NCI-H2196 (cell line): Measurements from ENCODE around the gene REXO4.
"Not testable (repeated sequence)": the region's sequence is repeated elsewhere in the genome, so short reads cannot be mapped to it uniquely, and the experiment has no call there.

Source experiments
- DNase-seq: peaks from one replicate; lab custom pipeline; 2025; ENCODE audit not compliant: unreplicated experiment; lab: John Stamatoyannopoulos, UW

Gene REXO4

DNA sequence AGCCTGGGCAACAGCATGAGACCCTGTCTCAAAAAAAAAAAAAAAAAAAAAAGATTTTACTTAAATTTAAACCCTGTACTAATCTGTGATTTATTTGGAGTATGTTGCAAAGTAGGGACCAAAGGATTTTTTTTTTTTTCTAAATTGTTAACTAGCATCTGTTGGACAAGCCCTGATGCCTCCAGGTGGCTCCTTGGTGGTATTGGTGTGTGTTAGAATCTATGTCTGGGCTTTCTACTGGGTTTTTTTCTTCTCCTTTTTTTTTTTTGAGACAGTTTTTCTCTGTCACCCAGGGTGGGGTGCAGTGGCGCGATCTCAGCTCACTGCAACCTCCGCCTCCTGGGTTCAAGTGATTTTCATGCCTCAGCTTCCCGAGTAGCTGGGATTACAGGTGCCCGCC, 34.1 kb upstream of the REXO4 start:
- not testable (repeated sequence) for DNase-seq

DNA sequence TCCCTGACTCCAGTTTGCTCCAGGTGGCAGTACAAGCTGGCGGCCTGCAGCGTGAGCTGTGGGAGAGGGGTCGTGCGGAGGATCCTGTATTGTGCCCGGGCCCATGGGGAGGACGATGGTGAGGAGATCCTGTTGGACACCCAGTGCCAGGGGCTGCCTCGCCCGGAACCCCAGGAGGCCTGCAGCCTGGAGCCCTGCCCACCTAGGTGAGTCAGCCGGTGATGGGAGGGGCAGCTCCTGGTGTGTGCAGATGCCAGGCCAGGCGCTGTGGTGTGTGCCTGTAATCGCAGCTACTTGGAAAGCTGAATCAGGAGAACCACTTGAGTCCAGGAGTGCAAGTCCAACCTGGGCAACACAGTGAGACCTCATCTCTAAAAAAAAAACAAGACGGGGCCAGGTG, 31.9 kb upstream of the REXO4 start:
- DNase-seq: peak; percentile 73

DNA sequence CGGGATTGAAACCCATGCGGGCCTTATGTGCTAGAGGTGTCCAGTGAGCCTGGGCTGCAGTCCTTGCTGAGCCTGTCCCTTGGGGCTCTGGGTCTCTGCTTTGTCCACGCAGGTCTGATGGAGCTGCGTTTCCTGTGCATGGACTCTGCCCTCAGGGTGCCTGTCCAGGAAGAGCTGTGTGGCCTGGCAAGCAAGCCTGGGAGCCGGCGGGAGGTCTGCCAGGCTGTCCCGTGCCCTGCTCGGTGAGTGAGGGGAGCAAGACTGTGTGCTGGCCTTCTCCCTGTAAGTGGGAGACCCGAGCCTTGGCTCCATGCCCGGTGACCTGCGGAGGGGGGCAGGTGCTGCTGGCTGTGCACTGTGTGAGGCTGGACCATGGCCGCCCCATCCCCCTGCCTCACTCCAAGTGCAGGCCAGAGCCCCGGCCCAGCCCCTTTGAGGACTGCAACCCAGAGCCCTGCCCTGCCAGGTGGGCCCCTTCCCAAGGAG, 30.7 kb upstream of the REXO4 start:
- DNase-seq: no peak

DNA sequence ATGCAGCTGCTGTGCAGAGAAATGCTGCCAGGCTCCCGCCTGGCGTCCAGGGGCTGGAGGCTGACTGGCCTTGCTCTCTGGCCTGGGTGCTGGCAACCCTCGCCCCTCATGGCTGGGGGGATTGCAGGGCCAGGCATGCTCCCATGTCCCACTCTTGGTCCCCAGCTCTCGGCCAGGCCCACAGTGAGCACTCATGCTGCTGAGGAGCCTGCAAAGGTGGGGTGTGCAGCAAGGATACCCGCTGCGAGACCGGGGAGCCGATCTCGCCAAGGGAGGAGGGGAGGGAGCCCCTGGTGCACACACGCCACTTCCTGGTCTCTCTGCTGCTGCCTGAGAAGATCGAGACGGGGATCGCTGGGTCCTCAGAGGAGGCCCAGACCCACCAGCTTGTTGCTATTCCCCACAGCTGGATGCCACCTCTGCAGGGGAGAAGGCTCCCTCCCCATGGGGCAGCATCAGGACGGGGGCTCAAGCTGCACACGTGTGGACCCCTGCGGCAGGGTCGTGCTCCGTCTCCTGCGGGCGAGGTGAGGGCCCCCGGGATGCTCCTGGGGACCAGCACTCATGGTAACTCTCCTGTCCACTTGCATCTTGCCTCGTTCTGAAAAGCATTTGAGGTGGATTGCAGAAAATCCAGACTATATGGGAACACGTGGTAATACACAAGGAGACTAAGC, 27.6 kb upstream of the REXO4 start:
- DNase-seq: no peak

DNA sequence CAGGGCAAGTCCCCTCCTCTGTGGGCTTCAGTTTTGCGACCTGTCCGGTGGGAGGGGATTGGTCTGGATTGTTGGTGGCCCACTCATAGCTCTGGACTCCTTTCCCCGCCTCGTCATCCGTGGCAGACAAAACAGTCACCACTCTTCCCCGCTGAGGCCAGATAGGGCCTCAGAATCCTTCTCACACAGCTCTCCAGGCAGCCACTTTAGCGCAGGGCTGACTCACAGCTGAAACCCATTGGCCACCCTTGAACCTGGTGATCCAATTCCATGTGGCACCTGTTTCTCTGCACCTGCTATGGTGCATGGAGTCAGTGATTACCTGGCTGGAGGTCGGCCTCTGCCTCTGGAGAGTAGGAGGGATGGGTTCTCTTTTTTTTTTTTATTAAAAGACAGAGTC, 26.2 kb upstream of the REXO4 start:
- DNase-seq: peak; percentile 61

DNA sequence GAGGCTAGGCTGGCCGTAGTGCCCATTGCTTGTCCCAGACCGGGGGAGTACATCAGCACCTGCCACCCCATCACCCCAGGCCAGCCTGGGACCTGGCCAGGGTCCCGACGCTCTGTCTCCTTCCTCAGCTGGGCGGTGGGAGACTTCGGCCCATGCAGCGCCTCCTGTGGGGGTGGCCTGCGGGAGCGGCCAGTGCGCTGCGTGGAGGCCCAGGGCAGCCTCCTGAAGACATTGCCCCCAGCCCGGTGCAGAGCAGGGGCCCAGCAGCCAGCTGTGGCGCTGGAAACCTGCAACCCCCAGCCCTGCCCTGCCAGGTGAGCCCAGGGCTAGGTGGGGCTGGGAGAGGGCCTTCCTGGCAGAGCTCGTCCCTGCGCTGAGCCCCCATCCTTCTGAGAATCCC, 25.4 kb upstream of the REXO4 start:
- DNase-seq: no peak

DNA sequence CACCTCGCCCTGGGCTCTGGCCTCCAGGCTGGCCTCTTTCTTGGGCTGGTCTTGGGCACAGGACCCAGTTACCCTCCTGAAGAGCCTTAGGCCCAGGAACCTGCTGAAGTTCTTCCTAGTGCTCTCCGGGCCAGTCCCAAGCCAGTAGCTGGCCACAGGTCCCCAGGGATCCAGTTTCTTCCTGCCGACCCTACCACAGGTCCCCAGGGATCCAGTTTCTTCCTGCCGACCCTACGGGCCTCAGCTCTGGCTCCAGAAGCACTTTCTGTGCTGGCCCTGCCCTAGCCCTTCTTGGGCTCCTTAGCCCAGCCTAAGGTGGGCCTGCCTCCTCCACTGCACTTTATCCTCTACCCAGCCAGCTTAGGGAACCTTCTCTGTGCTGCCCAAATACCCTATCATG, 23.8 kb upstream of the REXO4 start:
- no peak for DNase-seq

DNA sequence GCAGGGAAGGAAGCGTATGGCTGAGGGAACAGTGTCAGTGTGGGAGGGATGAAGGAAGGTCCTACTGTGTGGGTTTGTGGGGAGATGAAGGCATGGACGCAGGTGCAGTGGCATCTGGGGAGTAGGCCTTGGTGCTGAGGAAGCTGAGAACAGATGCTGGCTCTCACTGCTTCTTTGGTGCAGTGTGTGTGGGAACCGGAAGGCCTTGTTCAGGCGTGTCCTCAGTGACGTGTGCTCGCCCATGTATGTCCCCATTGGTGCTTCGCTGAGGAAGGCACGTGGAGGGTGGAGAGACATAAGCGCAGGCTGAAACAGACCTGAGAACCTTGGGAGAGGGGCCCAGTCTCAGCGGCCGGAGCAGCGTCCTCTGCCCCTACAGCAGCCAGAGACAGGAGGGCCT, 23.1 kb upstream of the REXO4 start:
- DNase-seq: no peak

DNA sequence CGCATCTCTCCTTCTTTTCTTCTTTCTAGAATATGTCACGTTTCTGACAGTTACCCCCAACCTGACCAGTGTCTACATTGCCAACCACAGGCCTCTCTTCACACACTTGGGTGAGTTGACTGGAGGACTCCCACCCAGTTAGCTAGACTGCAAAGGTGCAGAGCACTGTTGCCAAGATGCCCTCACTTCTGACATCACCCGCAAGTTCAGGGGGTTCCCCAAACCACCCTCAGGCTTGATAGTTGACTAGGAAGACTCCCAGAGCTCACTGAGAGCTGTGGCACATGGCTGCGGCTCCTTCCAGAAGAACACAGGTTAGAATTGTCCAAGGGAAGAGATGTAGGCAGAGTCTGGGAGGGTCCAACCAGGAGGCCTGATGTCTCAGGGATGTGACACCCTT, 21.5 kb upstream of the REXO4 start:
- DNase-seq: no peak

DNA sequence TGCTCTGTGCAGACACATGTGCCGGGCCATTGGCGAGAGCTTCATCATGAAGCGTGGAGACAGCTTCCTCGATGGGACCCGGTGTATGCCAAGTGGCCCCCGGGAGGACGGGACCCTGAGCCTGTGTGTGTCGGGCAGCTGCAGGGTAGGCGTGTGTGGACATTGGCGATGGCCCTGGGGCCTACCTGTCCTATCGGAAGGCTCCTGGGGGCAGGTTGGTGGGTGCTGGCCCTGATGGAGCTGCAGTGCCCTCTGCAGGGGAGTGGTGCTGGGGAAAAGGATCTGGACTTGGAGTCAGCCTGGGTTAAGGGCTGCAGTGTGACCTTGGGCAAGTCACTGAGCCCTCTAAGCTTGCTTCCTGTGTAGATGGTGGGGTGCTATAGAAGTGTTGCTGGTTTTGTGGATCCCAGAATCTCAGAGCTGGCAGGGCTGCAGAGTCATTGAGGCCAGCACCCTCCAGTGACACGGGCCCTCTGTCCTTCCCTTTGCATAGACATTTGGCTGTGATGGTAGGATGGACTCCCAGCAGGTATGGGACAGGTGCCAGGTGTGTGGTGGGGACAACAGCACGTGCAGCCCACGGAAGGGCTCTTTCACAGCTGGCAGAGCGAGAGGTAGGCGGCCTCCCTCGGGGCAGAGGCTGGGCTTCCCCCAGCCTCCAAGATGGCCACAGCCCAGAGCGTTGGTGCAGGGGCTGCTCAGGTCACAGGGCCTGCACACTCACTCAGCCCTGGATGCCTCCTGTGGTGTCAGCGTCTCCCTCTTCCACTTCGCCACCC, 20.1 kb upstream of the REXO4 start:
- DNase-seq: peak; percentile 7

DNA sequence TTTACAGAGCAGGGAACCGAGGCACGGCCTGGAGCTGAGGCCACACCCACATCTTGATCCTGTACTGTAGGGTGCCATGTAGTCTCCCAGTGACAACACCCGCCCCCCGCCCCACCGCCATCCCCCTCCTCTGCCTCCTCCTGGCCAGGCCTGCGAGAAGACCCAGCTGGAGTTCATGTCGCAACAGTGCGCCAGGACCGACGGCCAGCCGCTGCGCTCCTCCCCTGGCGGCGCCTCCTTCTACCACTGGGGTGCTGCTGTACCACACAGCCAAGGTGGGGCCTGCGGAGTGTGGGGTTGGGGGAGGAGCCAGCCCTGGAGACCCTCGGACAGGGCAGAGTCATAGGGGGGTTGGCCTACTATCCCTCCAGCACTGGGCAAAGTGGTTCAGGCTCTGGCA, 18.9 kb upstream of the REXO4 start:
- no peak for DNase-seq

DNA sequence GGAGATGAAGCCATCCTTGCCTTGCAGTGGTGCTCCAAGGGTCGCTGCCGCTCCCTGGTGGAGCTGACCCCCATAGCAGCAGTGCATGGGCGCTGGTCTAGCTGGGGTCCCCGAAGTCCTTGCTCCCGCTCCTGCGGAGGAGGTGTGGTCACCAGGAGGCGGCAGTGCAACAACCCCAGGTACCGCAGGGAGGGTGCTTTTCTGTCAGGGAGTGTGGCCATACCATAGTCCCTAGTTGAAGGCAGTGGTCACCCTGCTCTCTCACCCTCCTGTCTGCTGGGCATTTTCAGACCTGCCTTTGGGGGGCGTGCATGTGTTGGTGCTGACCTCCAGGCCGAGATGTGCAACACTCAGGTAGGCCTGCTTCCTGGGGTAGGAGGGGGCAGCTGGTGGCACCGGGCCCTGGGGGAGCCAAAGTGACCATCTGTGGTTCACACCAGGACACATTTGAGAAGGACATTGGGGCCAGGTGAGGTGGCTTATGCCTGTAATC, 15.6 kb upstream of the REXO4 start:
- no peak for DNase-seq

DNA sequence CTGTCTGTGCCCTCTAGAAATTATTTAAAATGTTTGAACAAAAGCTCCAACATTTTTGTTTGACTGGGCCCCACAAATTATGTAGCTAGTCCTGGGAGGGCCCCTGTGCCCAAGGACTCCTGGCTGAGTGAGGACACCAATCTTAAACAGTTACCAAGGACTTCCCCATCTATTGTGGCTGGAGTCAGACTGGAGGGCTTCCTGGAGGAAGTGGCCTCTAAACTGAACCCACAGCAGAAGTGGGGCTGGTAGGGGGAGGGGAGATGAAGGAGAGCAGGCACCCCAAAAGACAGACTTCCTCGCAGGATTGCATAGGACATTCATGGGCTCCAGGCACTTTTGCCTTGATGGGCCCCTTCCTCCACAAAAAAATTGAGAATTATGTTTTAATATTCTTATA, 12.4 kb upstream of the REXO4 start:
- DNase-seq: no peak

DNA sequence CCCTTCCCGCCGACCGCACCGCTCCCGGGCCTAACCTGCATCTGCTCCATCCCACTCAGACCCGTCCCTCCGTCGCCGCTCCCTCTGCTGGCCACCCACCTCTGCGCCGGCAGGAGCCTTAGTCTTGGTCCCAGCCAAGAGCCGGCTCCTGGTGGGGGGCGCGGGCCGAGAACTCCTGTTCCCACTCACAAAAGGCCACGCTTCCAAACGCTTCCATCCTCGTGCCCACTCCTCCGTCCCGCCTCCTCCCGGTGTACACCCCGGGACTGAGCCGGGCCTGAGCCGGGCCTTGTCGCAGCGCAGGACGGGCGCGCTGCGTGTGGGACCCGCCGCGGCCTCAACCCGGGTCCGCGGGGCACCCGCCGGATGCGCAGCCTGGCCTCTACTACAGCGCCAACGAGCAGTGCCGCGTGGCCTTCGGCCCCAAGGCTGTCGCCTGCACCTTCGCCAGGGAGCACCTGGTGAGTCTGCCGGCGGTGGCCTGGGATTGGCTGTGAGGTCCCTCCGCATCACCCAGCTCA, 11.9 kb upstream of the REXO4 start:
- no peak for DNase-seq

DNA sequence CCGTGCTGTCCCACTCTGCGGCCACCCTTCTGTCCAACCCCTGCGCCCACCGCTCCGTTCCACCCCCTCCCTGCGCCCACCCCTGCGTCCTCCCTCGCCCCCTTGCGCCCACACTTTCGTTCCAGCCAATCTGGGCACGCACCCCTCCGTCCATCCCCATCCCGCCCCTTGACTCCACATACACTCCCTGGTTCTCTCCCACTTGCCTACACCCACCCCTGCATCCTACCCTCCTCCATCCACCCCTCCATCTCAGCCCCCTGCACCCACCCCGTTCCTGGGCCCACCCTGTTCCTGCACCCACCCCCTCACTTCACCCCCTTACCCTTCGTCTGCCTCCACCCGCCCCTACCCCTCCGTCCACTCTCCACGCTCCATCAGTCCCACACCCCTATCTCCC, 11.4 kb upstream of the REXO4 start:
- DNase-seq: no peak

DNA sequence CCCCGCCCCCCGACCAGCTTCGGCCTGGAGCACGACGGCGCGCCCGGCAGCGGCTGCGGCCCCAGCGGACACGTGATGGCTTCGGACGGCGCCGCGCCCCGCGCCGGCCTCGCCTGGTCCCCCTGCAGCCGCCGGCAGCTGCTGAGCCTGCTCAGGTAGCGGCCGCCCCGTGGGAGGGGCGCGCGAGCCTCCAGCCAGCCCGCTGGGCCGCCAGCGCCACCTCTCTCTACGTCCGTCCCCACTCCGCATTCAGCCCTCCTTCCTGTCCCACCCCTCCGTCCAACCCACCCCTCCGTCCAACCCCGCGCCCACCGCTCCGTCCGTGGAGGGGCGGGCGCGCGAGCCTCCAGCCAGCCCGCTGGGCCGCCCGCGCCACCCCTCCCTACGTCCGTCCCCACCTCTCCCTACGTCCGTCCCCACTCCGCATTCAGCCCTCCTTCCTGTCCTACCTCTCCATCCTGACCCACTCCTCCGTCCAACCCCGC, 10.8 kb upstream of the REXO4 start:
- peak; percentile 71 for DNase-seq

DNA sequence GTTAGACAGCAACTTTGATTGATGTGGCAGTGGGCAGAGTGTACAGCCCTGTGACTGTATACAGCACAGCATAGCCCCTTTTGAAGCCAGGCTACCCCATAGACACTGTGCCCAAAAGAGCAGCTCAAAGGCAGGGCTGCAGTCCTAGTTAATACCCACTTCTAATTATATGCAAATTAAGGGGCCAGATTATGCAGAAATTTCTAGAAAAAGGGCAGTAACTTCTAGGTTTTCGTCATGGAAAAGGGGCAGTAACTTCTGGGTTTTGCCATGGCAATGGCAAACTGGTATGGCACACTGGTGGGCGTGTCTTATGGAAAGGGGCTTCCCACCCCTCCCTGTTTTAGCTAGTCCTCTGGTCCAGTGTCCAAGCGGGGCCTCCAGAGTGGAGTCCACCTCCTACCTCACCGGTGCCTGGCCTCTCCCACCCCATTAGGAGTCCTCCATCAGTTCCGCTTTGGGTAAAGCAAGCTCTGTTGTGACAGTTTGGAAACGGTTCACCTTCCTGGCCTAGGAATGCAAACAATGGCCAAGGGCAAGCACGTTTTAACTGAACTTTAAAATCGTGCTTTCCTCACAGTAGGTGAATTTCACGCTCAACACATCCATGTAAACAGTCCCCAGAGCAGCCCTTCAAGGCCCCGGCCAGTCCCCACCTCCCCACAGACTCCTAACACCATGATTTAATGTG, 10.0 kb upstream of the REXO4 start:
- DNase-seq: no peak

DNA sequence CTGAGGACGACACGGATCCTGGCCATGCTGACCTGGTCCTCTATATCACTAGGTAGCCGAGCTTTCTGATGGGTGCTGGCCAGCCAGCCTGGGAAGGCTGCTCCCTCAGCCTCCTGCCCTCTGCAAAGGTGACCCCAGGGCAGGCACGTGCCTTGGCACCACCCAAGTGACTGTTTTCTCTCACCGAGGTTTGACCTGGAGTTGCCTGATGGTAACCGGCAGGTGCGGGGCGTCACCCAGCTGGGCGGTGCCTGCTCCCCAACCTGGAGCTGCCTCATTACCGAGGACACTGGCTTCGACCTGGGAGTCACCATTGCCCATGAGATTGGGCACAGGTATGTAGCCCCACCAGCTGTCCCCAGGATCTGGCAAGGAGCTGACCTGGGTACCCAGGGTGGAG, 8.2 kb upstream of the REXO4 start:
- no peak for DNase-seq

DNA sequence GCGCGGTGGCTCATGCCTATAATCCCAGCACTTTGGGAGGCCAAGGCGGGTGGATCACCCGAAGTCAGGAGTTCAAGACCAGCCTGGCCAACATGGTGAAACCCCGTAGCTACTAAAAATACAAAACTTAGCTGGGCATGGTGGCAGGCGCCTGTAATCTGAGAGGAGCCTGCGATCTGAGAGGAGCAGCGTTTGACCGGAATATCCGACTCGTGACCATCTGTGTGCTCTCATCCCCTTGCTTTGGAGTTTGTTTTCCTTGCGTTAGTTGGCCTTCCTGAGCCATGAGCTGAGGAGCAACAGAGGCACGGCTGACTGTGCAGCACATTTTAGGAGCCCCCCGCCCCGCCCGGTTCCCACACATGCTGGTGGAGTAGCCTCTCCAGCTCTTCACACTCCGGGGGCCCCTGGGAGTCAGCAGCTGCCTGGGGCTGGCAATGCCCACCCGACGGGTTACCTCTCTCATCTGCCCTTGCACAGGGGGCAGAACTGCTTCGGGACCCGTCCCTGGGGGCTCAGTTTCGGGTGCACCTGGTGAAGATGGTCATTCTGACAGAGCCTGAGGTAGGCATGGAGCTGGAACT, 7.3 kb upstream of the REXO4 start:
- no peak for DNase-seq

DNA sequence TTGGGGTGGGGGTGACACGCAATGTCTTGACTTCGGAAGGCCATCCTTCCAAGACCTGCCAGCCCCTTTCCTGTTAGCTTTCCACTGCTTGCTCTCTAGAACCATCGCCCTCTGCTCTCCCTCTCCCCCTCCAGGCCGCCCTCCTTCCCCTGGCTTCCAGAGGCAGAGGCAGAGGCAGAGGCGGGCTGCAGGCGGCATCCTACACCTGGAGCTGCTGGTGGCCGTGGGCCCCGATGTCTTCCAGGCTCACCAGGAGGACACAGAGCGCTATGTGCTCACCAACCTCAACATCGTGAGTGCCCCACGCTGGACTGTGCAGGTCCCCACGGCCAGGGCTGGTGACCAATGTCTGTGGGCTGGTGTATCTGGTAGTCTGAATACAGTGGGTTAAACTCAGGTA, 6.4 kb upstream of the REXO4 start:
- no peak for DNase-seq

DNA sequence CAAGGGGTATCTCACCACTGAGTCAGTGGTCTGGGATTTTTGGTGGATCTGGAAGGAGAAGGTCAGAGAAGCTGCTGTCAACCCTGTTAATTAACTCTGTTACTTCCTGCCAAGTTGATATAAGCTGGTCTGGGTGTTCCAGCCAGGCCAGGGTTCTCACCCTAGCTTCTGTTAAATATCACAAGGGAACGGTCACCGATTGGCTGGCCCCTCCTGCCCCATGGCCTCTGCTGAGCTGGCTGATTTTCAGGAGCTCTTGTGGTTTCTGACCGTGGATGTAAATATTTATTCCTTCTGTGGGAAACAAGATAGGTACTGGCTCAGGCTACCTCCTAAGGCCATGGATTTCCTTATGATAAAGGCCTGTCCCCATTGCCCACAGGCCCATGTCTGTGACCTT, 5.4 kb upstream of the REXO4 start:
- DNase-seq: no peak
